NCI-H1436 treated with DMSO at 0.1 percent for 48 hours (cell line): ENCODE measurements around the gene LARGE1.
A peak's percentile ranks its signal among the peaks of the same experiment; 100 is the strongest.

Experiments
- DNase-seq: peaks from one replicate; lab custom pipeline; 2025; lab: John Stamatoyannopoulos, UW

LARGE1 gene

GRCh38 chr22:33920197-33920540, at the start of gene LARGE1:
Gene LARGE1, minus strand, starts transcription at chr22:33920476.
- no peak for DNase-seq

DNA sequence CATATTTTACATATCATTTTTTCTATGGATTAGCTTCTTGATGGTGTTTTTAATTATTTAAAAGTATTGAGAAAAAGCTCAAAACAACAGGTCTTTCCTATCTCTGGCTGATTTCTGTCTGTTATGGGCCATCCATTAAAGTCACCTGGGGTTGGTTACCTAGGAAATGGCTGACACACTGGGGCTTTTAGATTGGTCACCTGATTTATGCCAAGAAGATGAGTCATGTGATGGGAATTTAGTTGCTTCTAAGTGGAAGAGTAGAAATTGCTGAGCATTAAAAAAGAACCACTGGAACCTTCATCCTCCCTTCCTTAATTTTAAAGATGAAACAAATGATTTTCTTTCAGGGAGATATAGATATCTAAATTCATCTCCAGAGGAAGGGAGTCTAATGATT, 48.8 kb upstream of the LARGE1 start:
- no peak for DNase-seq

GRCh38 chr22:33964121-33964520, 43.8 kb upstream of the LARGE1 start:
- DNase-seq, result no peak

DNA sequence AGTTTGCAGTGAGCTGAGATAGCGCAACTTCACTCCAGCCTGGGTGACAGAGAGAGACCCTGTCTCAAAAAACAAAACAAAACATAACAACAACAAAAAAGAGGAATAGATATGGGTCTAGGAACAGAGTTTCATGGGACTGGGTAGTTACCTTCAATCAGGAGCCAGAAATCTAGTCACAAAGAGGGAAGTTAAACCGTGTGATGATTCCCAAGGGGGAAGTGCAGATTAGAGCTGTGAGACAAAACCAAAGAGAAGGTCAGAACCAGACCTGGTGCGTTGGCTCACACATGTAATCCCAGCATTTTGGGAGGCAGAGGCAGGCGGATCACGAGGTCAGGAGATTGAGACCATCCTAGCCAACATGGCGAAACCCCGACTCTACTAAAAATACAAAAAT, 42.1 kb upstream of the LARGE1 start:
- DNase-seq, result no peak

DNA sequence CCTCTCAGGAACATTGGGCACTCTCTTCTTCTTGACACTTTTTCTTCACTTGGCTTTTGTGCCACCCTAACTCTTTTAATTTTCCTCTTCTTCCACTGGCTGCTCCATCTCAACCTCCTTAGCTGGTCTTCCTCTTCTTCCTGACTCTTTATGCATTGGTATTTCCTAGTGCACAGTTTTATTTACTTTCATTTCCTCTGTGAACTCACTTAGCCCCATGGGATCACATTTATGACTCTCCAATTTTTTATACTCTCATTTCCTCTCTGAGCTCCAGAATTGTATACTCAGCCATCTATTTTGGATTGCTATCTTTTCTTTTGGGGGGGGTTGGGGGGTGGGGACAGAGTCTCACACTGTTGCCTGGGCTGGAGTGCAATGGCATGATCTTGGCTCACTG, 38.5 kb upstream of the LARGE1 start:
- no peak for DNase-seq

DNA sequence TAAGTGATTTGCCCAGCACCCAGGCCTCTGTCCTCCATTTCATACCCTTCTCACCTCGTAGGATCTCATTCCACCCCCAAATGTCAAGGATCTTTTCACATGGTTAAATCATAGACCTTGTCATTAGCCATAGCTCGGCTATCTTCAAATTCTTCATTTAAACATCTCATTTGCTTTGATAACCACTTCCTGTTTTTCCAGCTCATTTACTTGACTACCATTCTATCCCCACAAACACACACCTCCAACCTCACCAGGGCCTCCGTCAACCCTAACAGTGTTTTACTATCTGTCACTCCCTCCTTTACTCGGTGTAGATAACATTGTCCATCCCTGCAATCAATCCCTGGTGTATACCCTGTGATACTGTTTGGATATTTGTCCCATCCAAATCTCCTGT, 36.8 kb upstream of the LARGE1 start:
- no peak for DNase-seq

DNA sequence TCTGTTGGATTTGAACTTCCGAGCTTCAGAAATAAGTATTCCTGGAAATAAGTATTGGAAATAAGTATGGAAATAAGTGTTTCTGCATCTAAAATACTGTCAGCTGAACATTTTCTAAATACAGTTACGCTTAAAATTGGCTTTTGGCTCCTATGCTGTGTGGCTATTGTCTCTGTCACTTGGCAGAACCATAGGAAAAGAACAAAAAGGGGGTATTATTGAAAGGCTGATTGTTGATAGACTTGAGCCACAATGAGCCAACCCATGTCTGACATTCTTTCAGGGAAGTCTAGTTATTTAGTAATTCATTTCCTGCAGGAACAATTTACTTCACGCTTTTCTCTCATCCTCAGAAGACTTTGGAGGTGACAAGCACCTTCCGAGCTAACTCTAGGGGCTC, 32.5 kb upstream of the LARGE1 start:
- no peak for DNase-seq

DNA sequence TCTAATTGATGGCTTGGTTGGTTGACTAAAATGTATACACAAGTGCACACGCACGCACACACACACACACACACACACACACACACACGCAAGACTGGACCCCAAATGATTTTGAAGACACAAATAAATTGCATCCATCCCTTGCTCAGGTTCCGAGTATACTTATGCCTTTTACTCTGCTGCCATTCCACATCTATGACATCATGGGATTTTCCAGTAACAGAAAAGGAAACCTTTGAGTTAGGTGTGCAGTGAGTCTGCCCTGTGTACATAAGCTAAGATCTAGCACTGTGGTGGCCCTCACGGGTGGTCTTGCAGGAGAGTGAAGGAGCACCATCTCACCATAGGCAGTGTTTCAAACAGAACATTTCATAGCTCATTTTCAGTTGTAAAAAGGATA, 20.5 kb upstream of the LARGE1 start:
- DNase-seq, result no peak

DNA sequence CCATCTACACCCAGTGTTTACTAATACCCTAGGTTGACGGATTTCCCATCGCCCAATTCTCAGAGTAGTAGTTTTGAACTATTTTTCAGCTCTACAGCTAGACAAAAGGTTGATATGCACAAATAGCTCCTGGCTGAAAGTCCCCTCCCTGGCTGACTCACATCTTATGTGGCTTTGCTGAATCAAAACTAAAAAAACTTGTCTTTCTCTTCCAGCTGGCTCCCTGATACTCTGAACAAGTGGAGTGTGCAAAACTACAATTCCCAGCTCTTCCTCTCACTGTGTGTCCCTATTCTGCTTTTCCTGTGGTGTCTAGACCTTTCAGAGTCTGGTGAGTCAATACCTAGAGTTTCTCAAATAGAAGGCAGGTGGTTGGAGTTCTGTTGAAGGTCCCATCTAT, 12.7 kb upstream of the LARGE1 start:
- no peak for DNase-seq

DNA sequence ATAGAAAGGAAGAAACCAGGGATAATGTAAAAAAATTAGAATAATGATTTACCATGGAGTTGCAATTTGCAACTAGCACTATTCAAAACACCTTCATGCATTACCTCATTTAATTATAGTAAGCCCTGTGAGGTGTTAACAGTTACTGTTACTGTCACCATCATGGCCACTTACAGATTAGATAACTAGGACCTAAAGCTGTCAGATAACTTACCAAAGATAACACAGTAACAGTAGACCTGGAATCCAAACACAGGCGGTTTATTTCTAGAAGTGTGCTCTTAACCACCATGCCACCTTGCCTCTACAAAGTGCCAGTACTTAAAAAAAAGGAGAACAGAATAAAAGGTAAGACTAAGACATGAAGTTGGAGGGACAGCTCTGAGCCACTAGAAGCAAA, 11.1 kb upstream of the LARGE1 start:
- no peak for DNase-seq

GRCh38 chr22:33927752-33928151, 7.5 kb upstream of the LARGE1 start:
- no peak for DNase-seq

DNA sequence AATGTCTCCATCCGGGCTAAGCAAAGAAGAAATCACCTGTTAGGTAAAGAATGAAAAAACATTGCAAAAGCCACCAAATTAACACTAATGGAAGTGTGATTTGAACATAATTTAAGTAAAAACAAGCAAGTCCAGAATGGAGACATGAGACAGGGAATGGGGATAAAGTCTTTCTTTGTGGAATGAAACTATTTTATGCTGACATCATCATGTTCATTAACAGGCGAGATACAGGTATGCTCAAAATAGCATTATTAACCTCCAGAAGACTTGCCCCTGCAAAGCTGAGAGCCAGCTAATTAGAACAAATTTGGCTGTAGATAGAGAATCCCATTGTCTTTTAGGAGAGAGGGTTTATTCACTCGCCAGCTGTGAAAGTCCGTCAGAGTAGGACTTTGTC, 4.9 kb upstream of the LARGE1 start:
- DNase-seq, result no peak

DNA sequence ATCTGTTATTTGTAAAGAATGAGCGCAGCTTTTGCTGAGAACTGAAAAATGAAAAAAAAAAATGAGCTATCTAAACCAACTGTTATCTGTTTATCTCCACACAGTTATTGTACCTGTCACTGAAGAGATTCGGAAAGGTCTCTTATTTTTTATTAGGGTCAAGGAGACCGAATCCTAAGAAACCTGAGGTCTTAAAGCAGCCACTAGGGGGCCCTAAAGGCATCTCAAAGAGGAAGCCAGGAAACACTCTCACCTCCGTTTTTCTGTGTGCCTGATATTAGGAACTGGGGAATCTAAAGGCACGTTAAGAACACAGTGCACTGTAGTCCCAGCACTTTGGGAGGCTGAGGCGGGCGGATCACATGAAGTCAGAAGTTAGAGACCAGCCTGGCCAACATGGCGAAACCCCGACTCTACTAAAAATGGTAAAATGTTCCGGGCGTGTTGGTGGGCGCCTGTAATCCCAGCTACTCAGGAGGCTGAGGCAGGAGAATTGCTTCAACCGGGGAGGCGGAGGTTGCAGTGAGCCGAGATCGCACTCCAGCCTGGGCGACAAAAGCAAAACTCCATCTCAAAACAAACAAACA, 3.5 kb upstream of the LARGE1 start:
- peak; percentile 29 for DNase-seq

DNA sequence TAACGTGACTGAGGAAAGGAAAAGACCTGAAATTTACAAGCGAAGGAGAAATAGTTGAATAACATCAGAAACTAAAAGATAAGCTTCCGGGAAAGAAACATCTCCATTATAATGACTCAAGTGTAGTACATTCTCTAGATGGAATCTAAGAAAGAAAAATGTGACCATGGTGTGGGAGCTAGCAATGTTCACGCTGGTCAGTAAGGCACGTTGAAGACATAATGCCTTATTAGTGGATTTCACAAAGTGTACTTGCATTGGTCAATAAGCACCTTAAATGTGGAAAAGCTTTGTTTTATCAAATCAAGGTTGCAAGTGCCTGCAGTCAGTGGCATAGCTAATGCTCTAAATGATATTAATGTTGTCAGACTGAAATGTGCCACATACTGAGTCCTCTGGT, 2.8 kb upstream of the LARGE1 start:
- DNase-seq, result no peak

GRCh38 chr22:33922349-33922681, 2.0 kb upstream of the LARGE1 start:
- no peak for DNase-seq

DNA sequence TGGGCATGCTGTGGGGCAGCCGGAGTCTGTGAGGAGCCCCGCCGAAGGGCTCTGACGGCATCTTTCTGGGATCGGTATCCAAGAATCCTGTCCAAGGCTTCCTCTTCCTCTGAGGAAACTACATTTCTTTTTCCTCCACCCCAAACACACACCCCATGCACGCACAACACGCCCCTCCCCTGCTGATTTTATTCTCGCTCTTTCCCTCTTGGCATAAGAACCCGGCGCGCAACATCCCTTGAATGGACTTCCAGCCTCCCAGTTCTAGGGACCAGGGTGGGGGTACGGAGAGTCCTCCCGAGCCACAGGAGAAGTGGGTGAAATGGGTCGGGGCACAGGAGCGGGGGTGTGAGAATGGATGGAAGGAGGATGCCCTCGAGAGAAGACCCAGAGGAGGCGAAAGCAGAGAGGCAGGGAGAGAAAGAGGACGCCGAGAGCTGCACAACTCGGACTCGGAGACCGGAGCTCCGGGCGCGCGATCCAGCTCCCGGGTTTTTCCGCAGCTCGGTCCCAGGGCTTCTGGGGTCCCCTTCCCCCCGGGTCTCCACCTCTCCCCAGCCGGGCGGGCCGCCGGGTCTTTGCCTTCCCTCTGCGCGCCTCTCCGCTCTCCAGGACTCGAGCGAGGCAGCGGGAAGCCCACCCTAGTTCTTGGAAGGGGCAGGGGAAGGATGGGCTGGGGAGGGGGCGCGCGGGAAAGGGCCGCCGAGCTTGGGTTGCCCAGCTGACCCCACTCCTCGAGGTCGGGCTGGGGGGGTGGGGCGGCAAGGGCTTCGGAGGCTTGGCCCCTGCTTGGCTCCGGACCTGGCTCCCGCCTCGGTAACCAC, 1.5 kb upstream of the LARGE1 start:
- DNase-seq, result no peak

GRCh38 chr22:33920927-33921524, 750 bp upstream of the LARGE1 start:
- DNase-seq, result peak; percentile 82

- DNase-seq, result no peak
These were observed 682 bp downstream of the LARGE1 start for GRCh38 chr22:33919391-33920196.

DNA sequence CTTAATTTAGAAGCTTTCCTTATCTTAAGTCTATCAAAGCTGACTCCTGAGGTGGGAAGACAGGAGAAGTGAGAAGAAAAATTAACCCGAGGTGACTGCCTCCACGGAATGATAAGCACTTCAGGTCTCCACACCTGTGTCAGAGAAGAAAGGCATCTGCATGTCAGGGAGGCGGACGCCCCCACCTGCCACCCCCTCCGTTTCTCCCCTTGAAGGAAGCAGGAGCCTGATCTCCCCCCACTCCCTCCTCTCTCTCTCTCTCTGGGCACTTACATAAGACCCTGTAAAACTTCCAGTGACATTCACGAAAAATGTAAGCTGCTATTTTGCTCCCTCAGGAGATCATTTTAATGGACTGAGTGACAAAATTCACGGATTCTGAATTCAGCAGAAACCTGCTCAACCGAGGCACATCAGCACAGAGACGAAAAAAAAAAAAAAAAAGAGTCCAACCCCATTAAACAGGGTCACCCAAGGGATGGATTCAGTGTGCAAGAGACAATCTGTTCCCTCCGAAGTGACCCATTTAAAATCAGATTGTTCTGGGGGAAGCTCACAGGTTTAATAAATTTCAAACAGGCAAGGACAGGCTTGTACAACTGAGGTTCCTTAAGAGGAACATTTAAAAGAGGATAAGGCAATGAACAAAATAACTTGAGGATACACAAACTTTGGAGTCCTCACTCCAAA, 1.5 kb downstream of the LARGE1 start:
- DNase-seq, result no peak

- DNase-seq, result no peak
These were observed 2.4 kb downstream of the LARGE1 start for GRCh38 chr22:33917744-33918406.

GRCh38 chr22:33914699-33915098, 5.6 kb downstream of the LARGE1 start:
- DNase-seq, result no peak

- DNase-seq, result no peak
These were observed 6.1 kb downstream of the LARGE1 start for GRCh38 chr22:33914131-33914530.
